AG10803 (cell line): ENCODE results near the gene CTU2.

ENCODE experiments used
- DNase-seq: peaks from one replicate; pipeline ENCODE4 v3.0.0; 2010; ENCODE audit warnings: low read depth
- H3K4me3 ChIP-seq: 2 replicates; pipeline ENCODE4 v1.5.1; 2011; ENCODE audit warnings: mild to moderate bottlenecking, low read length, control low read depth
- TF ChIP-seq, protein P1 (sequence below): conservative IDR thresholded peaks from 2 replicates; pipeline ENCODE4 v1.5.1; 2011; ENCODE audit warnings: mild to moderate bottlenecking, low read length, control low read depth, inconsistent platforms

CTU2 gene

GRCh38 chr16:88747588-88748301 lies 41.4 kb downstream of the CTU2 start:
- TF ChIP-seq, protein P1, sequence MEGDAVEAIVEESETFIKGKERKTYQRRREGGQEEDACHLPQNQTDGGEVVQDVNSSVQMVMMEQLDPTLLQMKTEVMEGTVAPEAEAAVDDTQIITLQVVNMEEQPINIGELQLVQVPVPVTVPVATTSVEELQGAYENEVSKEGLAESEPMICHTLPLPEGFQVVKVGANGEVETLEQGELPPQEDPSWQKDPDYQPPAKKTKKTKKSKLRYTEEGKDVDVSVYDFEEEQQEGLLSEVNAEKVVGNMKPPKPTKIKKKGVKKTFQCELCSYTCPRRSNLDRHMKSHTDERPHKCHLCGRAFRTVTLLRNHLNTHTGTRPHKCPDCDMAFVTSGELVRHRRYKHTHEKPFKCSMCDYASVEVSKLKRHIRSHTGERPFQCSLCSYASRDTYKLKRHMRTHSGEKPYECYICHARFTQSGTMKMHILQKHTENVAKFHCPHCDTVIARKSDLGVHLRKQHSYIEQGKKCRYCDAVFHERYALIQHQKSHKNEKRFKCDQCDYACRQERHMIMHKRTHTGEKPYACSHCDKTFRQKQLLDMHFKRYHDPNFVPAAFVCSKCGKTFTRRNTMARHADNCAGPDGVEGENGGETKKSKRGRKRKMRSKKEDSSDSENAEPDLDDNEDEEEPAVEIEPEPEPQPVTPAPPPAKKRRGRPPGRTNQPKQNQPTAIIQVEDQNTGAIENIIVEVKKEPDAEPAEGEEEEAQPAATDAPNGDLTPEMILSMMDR = peak; percentile 27
- H3K4me3 ChIP-seq = no peak overlapping the region
- no peak for DNase-seq

- no peak overlapping the region for H3K4me3 ChIP-seq
- DNase-seq = no peak
- TF ChIP-seq, protein P1 = no peak
These were observed 42.1 kb downstream of the CTU2 start for GRCh38 chr16:88748364-88748763.

GRCh38 chr16:88749358-88749757 lies 43.1 kb downstream of the CTU2 start:
- H3K4me3 ChIP-seq = no peak overlapping the region
- DNase-seq = no peak
- TF ChIP-seq, protein P1 = no peak

GRCh38 chr16:88750854-88751253 lies 44.6 kb downstream of the CTU2 start:
- TF ChIP-seq, protein P1 = no peak
- DNase-seq = no peak
- H3K4me3 ChIP-seq = no peak overlapping the region

- TF ChIP-seq, protein P1 = no peak
- H3K4me3 ChIP-seq = no peak overlapping the region
- DNase-seq = no peak
These were observed 46.2 kb downstream of the CTU2 start for GRCh38 chr16:88752386-88753002.

DNA sequence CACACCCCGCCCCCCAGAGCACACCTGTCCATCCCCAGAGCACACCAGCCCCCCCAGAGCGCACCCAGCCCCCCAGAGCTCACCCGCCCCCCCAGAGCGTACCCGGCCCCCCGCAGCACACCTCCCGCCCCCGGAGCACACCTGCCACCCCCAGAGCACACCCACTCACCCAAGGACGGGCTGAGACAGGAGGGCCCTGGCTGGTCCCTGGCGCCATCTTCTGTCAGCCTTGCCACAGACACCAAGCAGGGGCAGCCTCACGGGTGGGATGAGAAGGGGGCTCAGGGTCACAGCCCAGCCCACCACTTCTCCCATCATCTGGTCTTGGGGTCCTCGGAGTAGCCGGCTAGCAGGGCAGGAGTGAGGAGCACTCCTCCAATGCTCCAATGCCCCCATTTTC lies 46.9 kb downstream of the CTU2 start:
- H3K4me3 ChIP-seq = no peak overlapping the region
- TF ChIP-seq, protein P1 = no peak
- DNase-seq = no peak

GRCh38 chr16:88753602-88754001 lies 47.3 kb downstream of the CTU2 start:
- H3K4me3 ChIP-seq = no peak overlapping the region
- TF ChIP-seq, protein P1 = no peak
- DNase-seq = no peak
